PC-3 (cell line): ENCODE data around the gene ADRM1. TPM values are rescaled to one million over a fixed set of nuclear protein-coding genes. Genes with fewer than 3 reads are reported as not detected.

Experiments
- ATAC-seq: fragments of 200-7000 bp; cut with Tn5 transposase; 2 replicates; pipeline ENCODE4 v1.9.1; 2020; ENCODE audit warnings: mild to moderate bottlenecking, moderate library complexity
- BruUV-seq: library from RNA; stranded (reverse); fragments of 400-500 nt; replicated peaks from 2 replicates; lab custom pipeline; 2021; lab: Mats Ljungman, UMichigan
- CTCF ChIA-PET: fragments of 300-600 bp; sonication (Branson Sonifier 250); formaldehyde crosslinking; loops from one replicate; lab custom pipeline; 2022; ENCODE audit warnings: antibody characterized with exemption; lab: Charles Lee
- POLR2A ChIA-PET: fragments of 300-600 bp; sonication (Branson Sonifier 250); formaldehyde crosslinking; loops from one replicate; lab custom pipeline; 2022; ENCODE audit warnings: antibody characterized with exemption; ENCODE audit not compliant: unreplicated experiment; lab: Charles Lee
- DNase-seq: peaks from one replicate; pipeline ENCODE4 v3.0.0-alpha.2; 2015
- H2AFZ ChIP-seq: fragments of 300-600 bp; sonication (generic); 2 replicates; pipeline ENCODE4 v1.6.0; 2016; ENCODE audit warnings: antibody characterized with exemption, low read length
- H3F3A ChIP-seq: fragments of 300-600 bp; sonication (generic); one replicate; pipeline ENCODE4 v1.6.0; 2017; ENCODE audit warnings: antibody characterized with exemption, low read length, control low read depth, mild to moderate bottlenecking; ENCODE audit not compliant: unreplicated experiment
- H3K27ac ChIP-seq: fragments of 300-600 bp; sonication (generic); 2 replicates; pipeline ENCODE4 v1.5.1; 2016; ENCODE audit warnings: mild to moderate bottlenecking, low read length
- H3K27me3 ChIP-seq: fragments of 300-600 bp; sonication (generic); 2 replicates; pipeline ENCODE4 v1.6.1; 2016; ENCODE audit warnings: low read length, mixed read lengths
- H3K36me3 ChIP-seq: fragments of 300-600 bp; sonication (generic); 2 replicates; pipeline ENCODE4 v1.6.1; 2016; ENCODE audit warnings: low read depth, mixed run types, low read length, mixed read lengths
- H3K4me1 ChIP-seq: fragments of 300-600 bp; sonication (generic); 2 replicates; pipeline ENCODE4 v1.5.1; 2016; ENCODE audit warnings: low read length; ENCODE audit not compliant: insufficient read depth
- H3K4me2 ChIP-seq: fragments of 300-600 bp; sonication (generic); 2 replicates; pipeline ENCODE4 v1.6.0; 2016; ENCODE audit warnings: low read length
- H3K4me3 ChIP-seq: fragments of 300-600 bp; sonication (generic); 2 replicates; pipeline ENCODE4 v1.5.1; 2016; ENCODE audit warnings: mild to moderate bottlenecking, low read length, mixed read lengths
- H3K79me2 ChIP-seq: fragments of 300-600 bp; sonication (generic); 2 replicates; pipeline ENCODE4 v1.6.1; 2017; ENCODE audit warnings: low read length, mixed read lengths
- H3K9ac ChIP-seq: fragments of 300-600 bp; sonication (generic); 2 replicates; pipeline ENCODE4 v1.6.0; 2016; ENCODE audit warnings: mild to moderate bottlenecking, low read length
- H3K9me2 ChIP-seq: fragments of 300-600 bp; sonication (generic); replicated peaks from 2 replicates; pipeline ENCODE4 v1.6.1; 2016; ENCODE audit warnings: mixed run types, low read length, mixed read lengths
- H3K9me3 ChIP-seq: fragments of 300-600 bp; sonication (generic); 2 replicates; pipeline ENCODE4 v1.6.1; 2016; ENCODE audit warnings: low read length, mixed read lengths
- H4K20me1 ChIP-seq: fragments of 300-600 bp; sonication (generic); 2 replicates; pipeline ENCODE4 v1.6.1; 2016; ENCODE audit warnings: low read length, mixed read lengths
- CTCF ChIP-seq: fragments of 300-600 bp; sonication (generic); conservative IDR thresholded peaks from 2 replicates; pipeline ENCODE4 v1.5.1; 2017; ENCODE audit warnings: antibody characterized with exemption, low read depth, mild to moderate bottlenecking, low read length
- EZH2 ChIP-seq: fragments of 300-600 bp; sonication (generic); IDR thresholded peaks from one replicate; pipeline ENCODE4 v1.6.1; 2017; ENCODE audit warnings: antibody characterized with exemption, mild to moderate bottlenecking, low read length; ENCODE audit not compliant: unreplicated experiment
- EZH2phosphoT487 ChIP-seq: fragments of 300-600 bp; sonication (generic); IDR thresholded peaks from 2 replicates; pipeline ENCODE4 v1.6.1; 2018; ENCODE audit warnings: mild to moderate bottlenecking, antibody characterized with exemption, low read length, borderline replicate concordance
- intact Hi-C: fragments of 100-400 bp; cut with micrococcal nuclease; formaldehyde crosslinking; loops from 2 replicates; pipeline ENCODE4 v1.9.0; 2023
- total RNA-seq: library from RNA; depleted of rRNA; stranded (reverse); fragments of >200 nt; gene quantifications from 2 replicates; pipeline ENCODE4 v1.2.3, GENCODE V29; 2014

The ADRM1 gene
- total RNA-seq, 1 experiment from 2014 or later, result 374 TPM

- Histone ChIP-seq H3K27ac (no peak overlapping the region), H3K9me2 (no peaks in the 10 kb centered on the region), H3K4me3 (no peak overlapping the region), H3K4me1 (no peaks in the 10 kb centered on the region), H3K9me3 (no peaks in the 10 kb centered on the region), H3K27me3 (no peaks in the 10 kb centered on the region), H4K20me1 (peaks cover 14% of the 10 kb centered on the region; the same call in 1 of the 2 replicates), H3K36me3 (peaks cover 75% of the 10 kb centered on the region), H2AFZ (no peak overlapping the region), H3K79me2 (no peaks in the 10 kb centered on the region), H3K4me2 (no peak overlapping the region), H3F3A (peaks cover 6% of the 10 kb centered on the region), H3K9ac (no peak overlapping the region)
- BruUV-seq, result no TSS peak
- POLR2A ChIA-PET, result no interaction called here
- CTCF ChIA-PET, result no interaction called here
- ATAC-seq (no peak), DNase-seq (no peak)
- TF ChIP-seq CTCF, result no peak
- no peak for TF ChIP-seq EZH2
- TF ChIP-seq EZH2phosphoT487, result no peak
- intact Hi-C loops, result no loop called here
These were observed 13.8 kb downstream of the ADRM1 start for GRCh38 chr20:62316331-62317166.

- POLR2A ChIA-PET, result no interaction called here
- no TSS peak for BruUV-seq
- Histone ChIP-seq H3K4me3 (no peak overlapping the region), H3K9me2 (no peaks in the 10 kb centered on the region), H3K79me2 (no peaks in the 10 kb centered on the region), H3K9ac (no peak overlapping the region), H3K9me3 (no peaks in the 10 kb centered on the region), H3F3A (peaks cover 6% of the 10 kb centered on the region), H3K4me1 (no peaks in the 10 kb centered on the region), H2AFZ (no peak overlapping the region), H3K36me3 (peaks cover 76% of the 10 kb centered on the region), H3K4me2 (no peak overlapping the region), H3K27ac (no peak overlapping the region), H4K20me1 (peaks cover 14% of the 10 kb centered on the region; the same call in 1 of the 2 replicates), H3K27me3 (no peaks in the 10 kb centered on the region)
- ATAC-seq (no peak), DNase-seq (no peak)
- intact Hi-C loops, result no loop called here
- CTCF ChIA-PET, result no interaction called here
- TF ChIP-seq EZH2phosphoT487 (no peak), EZH2 (no peak), CTCF (no peak)
These were observed 14.4 kb downstream of the ADRM1 start for GRCh38 chr20:62317167-62317655.
